Neural cell (in vitro differentiated cells): ENCODE measurements around the gene SULT1B1. TPM values are rescaled to one million over a fixed set of nuclear protein-coding genes. Genes with fewer than 3 reads are reported as not detected.

Experiments used
- H2AFZ ChIP-seq: fragments of 200-600, 300-800 bp; sonication (generic), shearing (Covaris generic); 2 replicates; pipeline ENCODE4 v1.6.0; 2014; ENCODE audit warnings: low read depth, mild to moderate bottlenecking, antibody characterized with exemption, low read length, moderate library complexity
- H3F3A ChIP-seq: fragments of 200-600 bp; shearing (Covaris generic); 2 replicates; pipeline ENCODE4 v1.6.1; 2016; ENCODE audit warnings: mild to moderate bottlenecking, moderate library complexity, mixed read lengths, antibody characterized with exemption, low read length; ENCODE audit not compliant: insufficient read depth, poor library complexity, severe bottlenecking
- H3K27ac ChIP-seq: fragments of 200-600, 300-800 bp; sonication (generic), shearing (Covaris generic); 2 replicates; pipeline ENCODE4 v1.5.1; 2014; ENCODE audit warnings: mild to moderate bottlenecking, low read length, moderate library complexity
- H3K27me3 ChIP-seq: fragments of 300-800, 200-600 bp; sonication (generic), shearing (Covaris generic); 2 replicates; pipeline ENCODE4 v1.6.0; 2014; ENCODE audit warnings: mild to moderate bottlenecking, low read depth, low read length, moderate library complexity; ENCODE audit not compliant: insufficient read depth
- H3K36me3 ChIP-seq: fragments of 300-800, 200-600 bp; sonication (generic), shearing (Covaris generic); 2 replicates; pipeline ENCODE4 v1.5.1; 2014; ENCODE audit warnings: mild to moderate bottlenecking, antibody characterized with exemption, low read length, moderate library complexity; ENCODE audit not compliant: insufficient read depth
- H3K4me2 ChIP-seq: fragments of 300-800, 200-600 bp; sonication (generic), shearing (Covaris generic); 2 replicates; pipeline ENCODE4 v1.6.0; 2014; ENCODE audit warnings: mild to moderate bottlenecking, low read length
- H3K4me3 ChIP-seq: fragments of 300-800, 200-600 bp; sonication (generic), shearing (Covaris generic); 2 replicates; pipeline ENCODE4 v1.5.1; 2014; ENCODE audit warnings: mild to moderate bottlenecking, low read length, moderate library complexity
- H3K79me2 ChIP-seq: fragments of 200-600 bp; shearing (Covaris generic); replicated peaks from 2 replicates; pipeline ENCODE4 v1.6.0; 2014; ENCODE audit warnings: mild to moderate bottlenecking, low read length, moderate library complexity; ENCODE audit not compliant: insufficient read depth
- H3K9ac ChIP-seq: fragments of 300-800, 200-600 bp; sonication (generic), shearing (Covaris generic); 2 replicates; pipeline ENCODE4 v1.6.1; 2016; ENCODE audit warnings: mild to moderate bottlenecking, low read length, mixed read lengths
- H3K9me2 ChIP-seq: fragments of 200-600 bp; shearing (Covaris generic); 2 replicates; pipeline ENCODE4 v1.6.1; 2016; ENCODE audit warnings: mild to moderate bottlenecking, low read length, mixed read lengths; ENCODE audit not compliant: insufficient read depth
- H3K9me3 ChIP-seq: fragments of 200-600, 300-800 bp; sonication (generic), shearing (Covaris generic); 2 replicates; pipeline ENCODE4 v1.6.1; 2016; ENCODE audit warnings: mild to moderate bottlenecking, mixed run types, low read length, moderate library complexity, mixed read lengths
- H4K20me1 ChIP-seq: fragments of 200-600 bp; shearing (Covaris generic); 2 replicates; pipeline ENCODE4 v1.6.1; 2016; ENCODE audit warnings: mild to moderate bottlenecking, mixed run types; ENCODE audit not compliant: insufficient read depth
- CTCF ChIP-seq: fragments of 450-650 bp; IDR thresholded peaks from 2 replicates; pipeline ENCODE4 v1.5.1; 2014; ENCODE audit warnings: antibody characterized with exemption, mild to moderate bottlenecking, moderate library complexity; ENCODE audit not compliant: poor library complexity, severe bottlenecking
- EP300 ChIP-seq: fragments of 450-650 bp; conservative IDR thresholded peaks from 2 replicates; pipeline ENCODE4 v1.6.1; 2014; ENCODE audit warnings: antibody characterized with exemption, mild to moderate bottlenecking, moderate library complexity; ENCODE audit not compliant: poor library complexity, severe bottlenecking
- EZH2 ChIP-seq: fragments of 200-600, 300-800 bp; shearing (Covaris generic), sonication (generic); IDR thresholded peaks from 2 replicates; pipeline ENCODE4 v1.6.1; 2014; ENCODE audit warnings: antibody characterized with exemption, low read length, borderline replicate concordance, mild to moderate bottlenecking; ENCODE audit not compliant: insufficient read depth, poor library complexity, severe bottlenecking
- MXI1 ChIP-seq: fragments of 450-650 bp; conservative IDR thresholded peaks from 2 replicates; pipeline ENCODE4 v1.6.1; 2014; ENCODE audit warnings: antibody characterized with exemption, mild to moderate bottlenecking; ENCODE audit not compliant: poor library complexity, severe bottlenecking
- POLR2AphosphoS5 ChIP-seq: IDR thresholded peaks from 2 replicates; pipeline ENCODE4 v1.6.1; 2012
- RAD21 ChIP-seq: fragments of 450-650 bp; conservative IDR thresholded peaks from 2 replicates; pipeline ENCODE4 v1.6.1; 2014; ENCODE audit warnings: antibody characterized with exemption, mild to moderate bottlenecking, moderate library complexity
- SMC3 ChIP-seq: fragments of 450-650 bp; conservative IDR thresholded peaks from 2 replicates; pipeline ENCODE4 v1.6.1; 2014; ENCODE audit warnings: antibody characterized with exemption, mild to moderate bottlenecking, moderate library complexity; ENCODE audit not compliant: poor library complexity
- TAF1 ChIP-seq: IDR thresholded peaks from 2 replicates; pipeline ENCODE4 v1.6.1; 2012; ENCODE audit warnings: low read depth
- polyA plus RNA-seq: library from polyadenylated mRNA; depleted of rRNA; stranded (reverse); fragments of >200 nt; gene quantifications from 2 replicates; pipeline ENCODE4 v1.2.3, GENCODE V29; 2014
- TF ChIP-seq, protein P1 (sequence below): IDR thresholded peaks from 2 replicates; pipeline ENCODE4 v1.6.1; 2012; ENCODE audit warnings: borderline replicate concordance

Gene SULT1B1
- polyA plus RNA-seq, 1 donor from 2014 or later = not detected

DNA sequence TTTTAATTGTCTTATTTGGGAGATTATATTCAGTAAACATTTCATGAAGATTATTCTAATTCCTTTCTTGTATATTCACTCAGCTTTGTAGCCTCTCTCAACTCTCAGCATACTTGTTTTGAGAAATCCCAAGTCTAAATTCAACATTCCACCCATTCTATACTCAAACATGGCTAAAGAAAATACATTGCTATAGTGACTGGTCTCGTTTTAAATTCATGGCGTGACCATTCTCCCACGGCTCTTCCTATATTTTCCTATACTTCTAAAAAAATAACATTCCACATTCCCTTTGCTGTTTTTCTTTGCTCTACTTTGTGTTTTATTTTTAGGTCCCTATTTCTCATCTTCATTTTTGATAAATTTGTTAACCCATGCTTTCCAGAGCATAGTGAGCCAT, 58.2 kb downstream of the SULT1B1 start:
- no peaks in the 10 kb centered on the region for H3K27me3 ChIP-seq
- no peaks in the 10 kb centered on the region for H3F3A ChIP-seq
- no peak overlapping the region for H3K9ac ChIP-seq
- H3K4me2 ChIP-seq = no peak overlapping the region
- no peaks in the 10 kb centered on the region for H4K20me1 ChIP-seq
- no peaks in the 10 kb centered on the region for H3K9me3 ChIP-seq
- no peak overlapping the region for H3K4me3 ChIP-seq
- no peaks in the 10 kb centered on the region for H3K79me2 ChIP-seq
- TF ChIP-seq SMC3 (no peak), RAD21 (no peak), POLR2AphosphoS5 (no peak), MXI1 (no peak), EZH2 (no peak), EP300 (no peak), TAF1 (no peak), CTCF (no peak)
- TF ChIP-seq, protein P1, sequence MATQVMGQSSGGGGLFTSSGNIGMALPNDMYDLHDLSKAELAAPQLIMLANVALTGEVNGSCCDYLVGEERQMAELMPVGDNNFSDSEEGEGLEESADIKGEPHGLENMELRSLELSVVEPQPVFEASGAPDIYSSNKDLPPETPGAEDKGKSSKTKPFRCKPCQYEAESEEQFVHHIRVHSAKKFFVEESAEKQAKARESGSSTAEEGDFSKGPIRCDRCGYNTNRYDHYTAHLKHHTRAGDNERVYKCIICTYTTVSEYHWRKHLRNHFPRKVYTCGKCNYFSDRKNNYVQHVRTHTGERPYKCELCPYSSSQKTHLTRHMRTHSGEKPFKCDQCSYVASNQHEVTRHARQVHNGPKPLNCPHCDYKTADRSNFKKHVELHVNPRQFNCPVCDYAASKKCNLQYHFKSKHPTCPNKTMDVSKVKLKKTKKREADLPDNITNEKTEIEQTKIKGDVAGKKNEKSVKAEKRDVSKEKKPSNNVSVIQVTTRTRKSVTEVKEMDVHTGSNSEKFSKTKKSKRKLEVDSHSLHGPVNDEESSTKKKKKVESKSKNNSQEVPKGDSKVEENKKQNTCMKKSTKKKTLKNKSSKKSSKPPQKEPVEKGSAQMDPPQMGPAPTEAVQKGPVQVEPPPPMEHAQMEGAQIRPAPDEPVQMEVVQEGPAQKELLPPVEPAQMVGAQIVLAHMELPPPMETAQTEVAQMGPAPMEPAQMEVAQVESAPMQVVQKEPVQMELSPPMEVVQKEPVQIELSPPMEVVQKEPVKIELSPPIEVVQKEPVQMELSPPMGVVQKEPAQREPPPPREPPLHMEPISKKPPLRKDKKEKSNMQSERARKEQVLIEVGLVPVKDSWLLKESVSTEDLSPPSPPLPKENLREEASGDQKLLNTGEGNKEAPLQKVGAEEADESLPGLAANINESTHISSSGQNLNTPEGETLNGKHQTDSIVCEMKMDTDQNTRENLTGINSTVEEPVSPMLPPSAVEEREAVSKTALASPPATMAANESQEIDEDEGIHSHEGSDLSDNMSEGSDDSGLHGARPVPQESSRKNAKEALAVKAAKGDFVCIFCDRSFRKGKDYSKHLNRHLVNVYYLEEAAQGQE = no peak
- H3K27ac ChIP-seq = no peak overlapping the region
- H3K36me3 ChIP-seq = no peaks in the 10 kb centered on the region
- no peaks in the 10 kb centered on the region for H3K9me2 ChIP-seq
- no peak overlapping the region for H2AFZ ChIP-seq

GRCh38 chr4:69701696-69702095, 58.7 kb downstream of the SULT1B1 start:
- TF ChIP-seq, protein P1 = no peak
- TF ChIP-seq POLR2AphosphoS5 (no peak), MXI1 (no peak), SMC3 (no peak), CTCF (no peak), EZH2 (no peak)
- no peaks in the 10 kb centered on the region for H3K27me3 ChIP-seq

More at GRCh38 chr4:69701696-69702095, 58.7 kb downstream of the SULT1B1 start:
- no peaks in the 10 kb centered on the region for H3K9me3 ChIP-seq
- no peak overlapping the region for H2AFZ ChIP-seq
- H3F3A ChIP-seq = no peaks in the 10 kb centered on the region
- H3K4me2 ChIP-seq = no peak overlapping the region
- no peaks in the 10 kb centered on the region for H3K79me2 ChIP-seq
- no peak overlapping the region for H3K4me3 ChIP-seq
- no peaks in the 10 kb centered on the region for H3K36me3 ChIP-seq
- no peaks in the 10 kb centered on the region for H3K9me2 ChIP-seq
- H4K20me1 ChIP-seq = no peaks in the 10 kb centered on the region
- H3K27ac ChIP-seq = no peak overlapping the region
- no peak overlapping the region for H3K9ac ChIP-seq
